Neural cell (in vitro differentiated cells): ENCODE data around the gene RAB40C. TPM values are rescaled to one million over a fixed set of nuclear protein-coding genes. Genes with fewer than 3 reads are reported as not detected.

Experiments
- H2AFZ ChIP-seq: fragments of 200-600, 300-800 bp; sonication (generic), shearing (Covaris generic); 2 replicates; pipeline ENCODE4 v1.6.0; 2014; ENCODE audit warnings: low read depth, mild to moderate bottlenecking, antibody characterized with exemption, low read length, moderate library complexity
- H3F3A ChIP-seq: fragments of 200-600 bp; shearing (Covaris generic); 2 replicates; pipeline ENCODE4 v1.6.1; 2016; ENCODE audit warnings: mild to moderate bottlenecking, moderate library complexity, mixed read lengths, antibody characterized with exemption, low read length; ENCODE audit not compliant: insufficient read depth, poor library complexity, severe bottlenecking
- H3K27ac ChIP-seq: fragments of 200-600, 300-800 bp; sonication (generic), shearing (Covaris generic); 2 replicates; pipeline ENCODE4 v1.5.1; 2014; ENCODE audit warnings: mild to moderate bottlenecking, low read length, moderate library complexity
- H3K27me3 ChIP-seq: fragments of 300-800, 200-600 bp; sonication (generic), shearing (Covaris generic); 2 replicates; pipeline ENCODE4 v1.6.0; 2014; ENCODE audit warnings: mild to moderate bottlenecking, low read depth, low read length, moderate library complexity; ENCODE audit not compliant: insufficient read depth
- H3K36me3 ChIP-seq: fragments of 300-800, 200-600 bp; sonication (generic), shearing (Covaris generic); 2 replicates; pipeline ENCODE4 v1.5.1; 2014; ENCODE audit warnings: mild to moderate bottlenecking, antibody characterized with exemption, low read length, moderate library complexity; ENCODE audit not compliant: insufficient read depth
- H3K4me2 ChIP-seq: fragments of 300-800, 200-600 bp; sonication (generic), shearing (Covaris generic); 2 replicates; pipeline ENCODE4 v1.6.0; 2014; ENCODE audit warnings: mild to moderate bottlenecking, low read length
- H3K4me3 ChIP-seq: fragments of 300-800, 200-600 bp; sonication (generic), shearing (Covaris generic); 2 replicates; pipeline ENCODE4 v1.5.1; 2014; ENCODE audit warnings: mild to moderate bottlenecking, low read length, moderate library complexity
- H3K79me2 ChIP-seq: fragments of 200-600 bp; shearing (Covaris generic); replicated peaks from 2 replicates; pipeline ENCODE4 v1.6.0; 2014; ENCODE audit warnings: mild to moderate bottlenecking, low read length, moderate library complexity; ENCODE audit not compliant: insufficient read depth
- H3K9ac ChIP-seq: fragments of 300-800, 200-600 bp; sonication (generic), shearing (Covaris generic); 2 replicates; pipeline ENCODE4 v1.6.1; 2016; ENCODE audit warnings: mild to moderate bottlenecking, low read length, mixed read lengths
- H3K9me2 ChIP-seq: fragments of 200-600 bp; shearing (Covaris generic); 2 replicates; pipeline ENCODE4 v1.6.1; 2016; ENCODE audit warnings: mild to moderate bottlenecking, low read length, mixed read lengths; ENCODE audit not compliant: insufficient read depth
- H3K9me3 ChIP-seq: fragments of 200-600, 300-800 bp; sonication (generic), shearing (Covaris generic); 2 replicates; pipeline ENCODE4 v1.6.1; 2016; ENCODE audit warnings: mild to moderate bottlenecking, mixed run types, low read length, moderate library complexity, mixed read lengths
- H4K20me1 ChIP-seq: fragments of 200-600 bp; shearing (Covaris generic); 2 replicates; pipeline ENCODE4 v1.6.1; 2016; ENCODE audit warnings: mild to moderate bottlenecking, mixed run types; ENCODE audit not compliant: insufficient read depth
- EP300 ChIP-seq: fragments of 450-650 bp; conservative IDR thresholded peaks from 2 replicates; pipeline ENCODE4 v1.6.1; 2014; ENCODE audit warnings: antibody characterized with exemption, mild to moderate bottlenecking, moderate library complexity; ENCODE audit not compliant: poor library complexity, severe bottlenecking
- EZH2 ChIP-seq: fragments of 200-600, 300-800 bp; shearing (Covaris generic), sonication (generic); IDR thresholded peaks from 2 replicates; pipeline ENCODE4 v1.6.1; 2014; ENCODE audit warnings: antibody characterized with exemption, low read length, borderline replicate concordance, mild to moderate bottlenecking; ENCODE audit not compliant: insufficient read depth, poor library complexity, severe bottlenecking
- MXI1 ChIP-seq: fragments of 450-650 bp; conservative IDR thresholded peaks from 2 replicates; pipeline ENCODE4 v1.6.1; 2014; ENCODE audit warnings: antibody characterized with exemption, mild to moderate bottlenecking; ENCODE audit not compliant: poor library complexity, severe bottlenecking
- POLR2AphosphoS5 ChIP-seq: IDR thresholded peaks from 2 replicates; pipeline ENCODE4 v1.6.1; 2012
- RAD21 ChIP-seq: fragments of 450-650 bp; conservative IDR thresholded peaks from 2 replicates; pipeline ENCODE4 v1.6.1; 2014; ENCODE audit warnings: antibody characterized with exemption, mild to moderate bottlenecking, moderate library complexity
- SMC3 ChIP-seq: fragments of 450-650 bp; conservative IDR thresholded peaks from 2 replicates; pipeline ENCODE4 v1.6.1; 2014; ENCODE audit warnings: antibody characterized with exemption, mild to moderate bottlenecking, moderate library complexity; ENCODE audit not compliant: poor library complexity
- TAF1 ChIP-seq: IDR thresholded peaks from 2 replicates; pipeline ENCODE4 v1.6.1; 2012; ENCODE audit warnings: low read depth
- polyA plus RNA-seq: library from polyadenylated mRNA; depleted of rRNA; stranded (reverse); fragments of >200 nt; gene quantifications from 2 replicates; pipeline ENCODE4 v1.2.3, GENCODE V29; 2014
- TF ChIP-seq, protein P1 (sequence below): IDR thresholded peaks from 2 replicates; pipeline ENCODE4 v1.6.1; 2012; ENCODE audit warnings: borderline replicate concordance
- TF ChIP-seq, protein P2 (sequence below): fragments of 450-650 bp; IDR thresholded peaks from 2 replicates; pipeline ENCODE4 v1.5.1; 2014; ENCODE audit warnings: antibody characterized with exemption, mild to moderate bottlenecking, moderate library complexity; ENCODE audit not compliant: poor library complexity, severe bottlenecking

RAB40C gene
- polyA plus RNA-seq, 1 donor from 2014 or later, result 40.7 TPM

DNA sequence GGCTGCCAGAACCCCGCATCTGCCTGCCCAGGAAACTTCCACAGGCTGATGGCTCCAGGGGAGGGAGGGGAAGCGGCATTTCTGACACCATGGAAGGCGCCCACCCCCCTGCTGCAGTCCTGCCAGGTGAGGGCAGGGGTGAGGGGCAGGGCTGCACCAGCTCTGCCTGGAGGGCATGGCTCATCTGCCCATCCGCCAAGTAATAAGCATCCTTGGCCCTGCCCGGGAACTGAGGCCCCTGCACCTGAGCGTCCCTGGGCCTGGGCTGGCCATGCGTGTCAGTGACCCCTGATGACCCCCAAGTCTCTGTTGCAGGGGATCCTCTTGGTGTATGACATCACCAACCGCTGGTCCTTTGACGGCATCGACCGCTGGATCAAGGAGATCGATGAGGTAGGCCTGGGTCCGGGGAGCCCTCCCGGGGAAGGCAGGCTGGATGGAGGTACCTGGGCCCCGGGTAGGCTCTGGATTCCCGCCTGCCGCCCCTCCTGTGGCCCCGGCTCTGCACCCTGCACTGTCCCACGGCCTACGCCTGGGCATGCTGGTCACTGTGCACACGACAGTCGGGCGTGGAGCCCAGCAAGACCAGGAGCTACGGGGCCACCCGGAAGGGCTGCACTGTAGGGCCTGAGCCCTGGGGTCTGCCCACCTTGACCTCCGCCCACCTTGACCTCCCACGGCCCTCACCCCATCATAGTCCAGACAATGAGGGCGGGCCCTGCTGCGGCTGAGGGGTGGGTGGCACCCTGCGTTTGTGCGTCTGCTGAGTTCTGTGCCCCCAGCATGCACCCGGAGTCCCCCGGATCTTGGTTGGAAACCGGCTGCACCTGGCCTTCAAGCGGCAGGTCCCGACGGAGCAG is 35.5 kb downstream of the RAB40C start:
- Histone ChIP-seq H4K20me1 (no peaks in the 10 kb centered on the region), H3K36me3 (no peaks in the 10 kb centered on the region), H2AFZ (no peak overlapping the region), H3K9me2 (no peaks in the 10 kb centered on the region), H3K4me3 (no peak overlapping the region), H3K27ac (no peak overlapping the region), H3K4me2 (no peak overlapping the region), H3K79me2 (no peaks in the 10 kb centered on the region), H3F3A (no peaks in the 10 kb centered on the region), H3K9ac (no peak overlapping the region), H3K27me3 (no peaks in the 10 kb centered on the region), H3K9me3 (no peaks in the 10 kb centered on the region)
- TF ChIP-seq, protein P1, sequence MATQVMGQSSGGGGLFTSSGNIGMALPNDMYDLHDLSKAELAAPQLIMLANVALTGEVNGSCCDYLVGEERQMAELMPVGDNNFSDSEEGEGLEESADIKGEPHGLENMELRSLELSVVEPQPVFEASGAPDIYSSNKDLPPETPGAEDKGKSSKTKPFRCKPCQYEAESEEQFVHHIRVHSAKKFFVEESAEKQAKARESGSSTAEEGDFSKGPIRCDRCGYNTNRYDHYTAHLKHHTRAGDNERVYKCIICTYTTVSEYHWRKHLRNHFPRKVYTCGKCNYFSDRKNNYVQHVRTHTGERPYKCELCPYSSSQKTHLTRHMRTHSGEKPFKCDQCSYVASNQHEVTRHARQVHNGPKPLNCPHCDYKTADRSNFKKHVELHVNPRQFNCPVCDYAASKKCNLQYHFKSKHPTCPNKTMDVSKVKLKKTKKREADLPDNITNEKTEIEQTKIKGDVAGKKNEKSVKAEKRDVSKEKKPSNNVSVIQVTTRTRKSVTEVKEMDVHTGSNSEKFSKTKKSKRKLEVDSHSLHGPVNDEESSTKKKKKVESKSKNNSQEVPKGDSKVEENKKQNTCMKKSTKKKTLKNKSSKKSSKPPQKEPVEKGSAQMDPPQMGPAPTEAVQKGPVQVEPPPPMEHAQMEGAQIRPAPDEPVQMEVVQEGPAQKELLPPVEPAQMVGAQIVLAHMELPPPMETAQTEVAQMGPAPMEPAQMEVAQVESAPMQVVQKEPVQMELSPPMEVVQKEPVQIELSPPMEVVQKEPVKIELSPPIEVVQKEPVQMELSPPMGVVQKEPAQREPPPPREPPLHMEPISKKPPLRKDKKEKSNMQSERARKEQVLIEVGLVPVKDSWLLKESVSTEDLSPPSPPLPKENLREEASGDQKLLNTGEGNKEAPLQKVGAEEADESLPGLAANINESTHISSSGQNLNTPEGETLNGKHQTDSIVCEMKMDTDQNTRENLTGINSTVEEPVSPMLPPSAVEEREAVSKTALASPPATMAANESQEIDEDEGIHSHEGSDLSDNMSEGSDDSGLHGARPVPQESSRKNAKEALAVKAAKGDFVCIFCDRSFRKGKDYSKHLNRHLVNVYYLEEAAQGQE, result no peak
- TF ChIP-seq TAF1, result no peak
- no peak for TF ChIP-seq RAD21
- TF ChIP-seq SMC3, result no peak
- TF ChIP-seq POLR2AphosphoS5, result no peak
- TF ChIP-seq MXI1, result no peak
- TF ChIP-seq EZH2, result no peak
- TF ChIP-seq EP300, result no peak
- TF ChIP-seq, protein P2, sequence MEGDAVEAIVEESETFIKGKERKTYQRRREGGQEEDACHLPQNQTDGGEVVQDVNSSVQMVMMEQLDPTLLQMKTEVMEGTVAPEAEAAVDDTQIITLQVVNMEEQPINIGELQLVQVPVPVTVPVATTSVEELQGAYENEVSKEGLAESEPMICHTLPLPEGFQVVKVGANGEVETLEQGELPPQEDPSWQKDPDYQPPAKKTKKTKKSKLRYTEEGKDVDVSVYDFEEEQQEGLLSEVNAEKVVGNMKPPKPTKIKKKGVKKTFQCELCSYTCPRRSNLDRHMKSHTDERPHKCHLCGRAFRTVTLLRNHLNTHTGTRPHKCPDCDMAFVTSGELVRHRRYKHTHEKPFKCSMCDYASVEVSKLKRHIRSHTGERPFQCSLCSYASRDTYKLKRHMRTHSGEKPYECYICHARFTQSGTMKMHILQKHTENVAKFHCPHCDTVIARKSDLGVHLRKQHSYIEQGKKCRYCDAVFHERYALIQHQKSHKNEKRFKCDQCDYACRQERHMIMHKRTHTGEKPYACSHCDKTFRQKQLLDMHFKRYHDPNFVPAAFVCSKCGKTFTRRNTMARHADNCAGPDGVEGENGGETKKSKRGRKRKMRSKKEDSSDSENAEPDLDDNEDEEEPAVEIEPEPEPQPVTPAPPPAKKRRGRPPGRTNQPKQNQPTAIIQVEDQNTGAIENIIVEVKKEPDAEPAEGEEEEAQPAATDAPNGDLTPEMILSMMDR, result no peak

DNA sequence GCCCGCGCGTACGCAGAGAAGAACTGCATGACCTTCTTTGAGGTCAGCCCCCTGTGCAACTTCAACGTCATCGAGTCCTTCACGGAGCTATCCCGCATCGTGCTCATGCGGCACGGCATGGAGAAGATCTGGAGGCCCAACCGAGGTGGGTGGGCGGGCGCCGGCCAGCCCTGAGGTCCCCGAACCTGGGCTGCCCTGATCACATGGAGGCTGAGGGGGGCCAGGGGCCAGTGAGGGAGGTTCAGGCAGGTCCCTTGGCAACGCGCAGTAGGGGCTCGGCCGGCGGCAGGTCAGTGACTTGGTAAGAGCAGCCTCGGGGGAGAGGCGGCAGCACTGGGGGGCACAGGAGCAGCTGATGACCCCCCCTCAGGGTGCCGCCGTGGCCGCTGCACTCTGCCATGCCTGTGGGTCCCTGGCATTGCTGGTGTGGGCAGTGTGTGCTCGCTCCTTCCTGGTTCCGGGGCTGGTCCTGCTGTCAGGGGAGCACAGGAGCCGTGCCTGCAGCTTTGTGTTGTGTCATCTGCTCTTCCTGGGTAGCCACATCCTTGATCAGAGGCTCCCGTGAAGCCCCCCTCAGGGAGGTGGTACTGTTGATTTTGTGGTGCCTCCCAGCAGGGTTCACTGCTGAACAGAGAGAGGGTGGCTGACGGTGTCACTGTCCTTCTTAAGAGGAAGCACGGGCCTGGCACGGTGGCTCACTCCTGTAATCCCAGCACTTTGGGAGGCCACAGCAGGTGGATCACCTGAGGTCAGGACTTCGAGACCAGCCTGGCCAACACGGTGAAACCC is 36.3 kb downstream of the RAB40C start:
- Histone ChIP-seq H3K9me3 (no peaks in the 10 kb centered on the region), H3K27ac (no peak overlapping the region), H2AFZ (no peak overlapping the region), H3K36me3 (no peaks in the 10 kb centered on the region), H3K4me2 (no peak overlapping the region), H3K9me2 (no peaks in the 10 kb centered on the region), H3K4me3 (no peak overlapping the region), H3K9ac (no peak overlapping the region), H3K27me3 (no peaks in the 10 kb centered on the region), H4K20me1 (no peaks in the 10 kb centered on the region), H3F3A (no peaks in the 10 kb centered on the region), H3K79me2 (no peaks in the 10 kb centered on the region)
- TF ChIP-seq EZH2 (no peak), TAF1 (no peak), MXI1 (no peak), RAD21 (no peak), EP300 (no peak), POLR2AphosphoS5 (no peak), SMC3 (no peak)
- TF ChIP-seq, protein P1, result no peak
- TF ChIP-seq, protein P2, result no peak
